ENCODE results near the gene TARBP2. TPM values are rescaled to one million over a fixed set of nuclear protein-coding genes. Genes with fewer than 3 reads are reported as not detected.
A peak's percentile ranks its signal among the peaks of the same experiment; 100 is the strongest.

Gene TARBP2
- total and polyA plus RNA-seq, 7 experiments from 2014 or later = 25.1 to 45.2 (median 34.2) TPM

GRCh38 chr12:53505555-53506449 is 4.7 kb downstream of the TARBP2 start:
- ChIA-PET POLR2A (no interaction called here), CTCF (interaction anchor here (0.7 kb wide), 1 partner anchor 161 kb away, joined by 3 read pairs; no protein-coding TSS in a partner anchor)
- ATAC-seq = no peak
- H3K36me3 ChIP-seq (ENCODE audit: control insufficient read depth in 2 of 3, insufficient read depth in 3 of 3, low read length in 3 of 3) = peaks cover 0 to 44% (median 0%) of the 10 kb centered on the region in 3 experiments
- H3K4me1 ChIP-seq (ENCODE audit: control insufficient read depth in 2 of 2, insufficient read depth in 2 of 2, low read length in 2 of 2) = peaks cover 14 to 18% of the 10 kb centered on the region in 2 donors
- Mint-ChIP-seq H3K27ac (peak overlapping the region in 3 of 9 donors; percentile 20 to 41 (median 30)), H3K4me1 (peaks cover 11 to 31% (median 16%) of the 10 kb centered on the region in 7 donors), H3K4me3 (no peak overlapping the region), H3K9me3 (peaks cover 0 to 1% (median 0%) of the 10 kb centered on the region in 11 donors), H3K27me3 (no peaks in the 10 kb centered on the region), H3K36me3 (peaks cover 0 to 14% (median 0%) of the 10 kb centered on the region in 5 donors)
- intact Hi-C loops (cut with micrococcal nuclease) = loop anchor here in 1 of 2 donors (10.0 kb wide), 1 partner anchor 451 kb away; the partner anchor contains the start of gene TNS2
- no peak overlapping the region for H3K4me3 ChIP-seq (ENCODE audit: low read length)
- no peak for DNase-seq
- no peaks in the 10 kb centered on the region for H3K9me3 ChIP-seq (ENCODE audit: control insufficient read depth in 2 of 3, low read length in 3 of 3)
- no peaks in the 10 kb centered on the region for H3K27me3 ChIP-seq (ENCODE audit: control insufficient read depth in 2 of 2, insufficient read depth in 2 of 2, low read length in 2 of 2)
- H3K27ac ChIP-seq (ENCODE audit: low read depth, low read length) = no peak overlapping the region

DNA sequence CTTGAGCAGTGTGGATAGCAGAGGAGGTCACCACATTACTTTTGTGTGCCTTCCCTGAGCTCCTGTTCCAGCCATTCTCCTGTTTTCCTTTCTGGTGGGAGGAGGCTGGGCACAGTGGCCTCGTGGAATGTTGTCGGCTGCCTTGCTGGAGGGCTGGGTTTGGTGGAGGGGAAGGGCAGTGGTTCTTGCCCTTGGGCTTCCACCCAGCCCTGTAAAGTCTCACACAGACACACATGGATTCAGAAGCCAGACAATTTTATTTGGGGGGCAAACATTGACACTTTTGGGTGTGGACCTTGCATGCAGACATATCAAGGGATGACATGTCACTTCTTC is 5.3 kb downstream of the TARBP2 start:
- Histone ChIP-seq H3K9me3 (ENCODE audit: control insufficient read depth in 2 of 3, low read length in 3 of 3) (no peaks in the 10 kb centered on the region), H3K4me1 (ENCODE audit: control insufficient read depth in 2 of 2, insufficient read depth in 2 of 2, low read length in 2 of 2) (peaks cover 14 to 17% of the 10 kb centered on the region in 2 donors), H3K27me3 (ENCODE audit: control insufficient read depth in 2 of 2, insufficient read depth in 2 of 2, low read length in 2 of 2) (no peaks in the 10 kb centered on the region), H3K36me3 (ENCODE audit: control insufficient read depth in 2 of 3, insufficient read depth in 3 of 3, low read length in 3 of 3) (peaks cover 0 to 45% (median 0%) of the 10 kb centered on the region in 3 experiments), H3K4me3 (ENCODE audit: low read length) (no peak overlapping the region), H3K27ac (ENCODE audit: low read depth, low read length) (no peak overlapping the region)
- H3K27ac Mint-ChIP-seq = no peak overlapping the region
- no peaks in the 10 kb centered on the region for H3K27me3 Mint-ChIP-seq
- DNase-seq = no peak
- H3K36me3 Mint-ChIP-seq = peaks cover 0 to 18% (median 0%) of the 10 kb centered on the region in 5 donors
- CTCF ChIA-PET = no interaction called here
- POLR2A ChIA-PET = no interaction called here
- ATAC-seq = no peak
- peaks cover 11 to 30% (median 16%) of the 10 kb centered on the region in 7 donors for H3K4me1 Mint-ChIP-seq
- no peak overlapping the region for H3K4me3 Mint-ChIP-seq
- H3K9me3 Mint-ChIP-seq = peaks cover 0 to 1% (median 0%) of the 10 kb centered on the region in 11 donors
- intact Hi-C loops (cut with micrococcal nuclease) = loop anchor here in 1 of 2 donors (10.0 kb wide), 1 partner anchor 452 kb away; the partner anchor contains the start of gene TNS2

GRCh38 chr12:53506881-53507602 is 6.0 kb downstream of the TARBP2 start, which contains the start of gene NPFF:
Gene NPFF, minus strand, starts transcription at chr12:53507484. Its CDS starts 10 bp downstream, at chr12:53507474.
- H3K27ac ChIP-seq (ENCODE audit: low read depth, low read length) = no peak within 1 kb of the TSS
- ChIA-PET CTCF (interaction anchor here (0.6 to 3.6 kb wide), 4 partner anchors 10 to 155 kb away, joined by 4 to 46 read pairs (median 12); partner anchors contain the start of gene AMHR2), POLR2A (interaction anchor here (0.6 to 2.1 kb wide), 3 partner anchors 14 to 196 kb away, joined by 3 to 10 read pairs (median 9); partner anchors contain the start of gene SP1)
- DNase-seq = no peak
- ATAC-seq = no peak
- Mint-ChIP-seq H3K4me3 (no peak within 1 kb of the TSS), H3K4me1 (peaks cover 7 to 24% (median 12%) of the 10 kb centered on the region in 7 donors), H3K27me3 (no peaks in the 10 kb centered on the region), H3K27ac (peak within 1 kb of the TSS in 4 of 9 donors; percentile 14 to 50 (median 19)), H3K9me3 (peaks cover 0 to 1% (median 0%) of the 10 kb centered on the region in 11 donors), H3K36me3 (peaks cover 0 to 18% (median 0%) of the 10 kb centered on the region in 5 donors)
- intact Hi-C loops (cut with micrococcal nuclease) = loop anchor here in 1 of 2 donors (10.0 kb wide), 1 partner anchor 452 kb away; the partner anchor contains the start of gene TNS2
- peaks cover 0 to 51% (median 0%) of the 10 kb centered on the region in 3 experiments for H3K36me3 ChIP-seq (ENCODE audit: control insufficient read depth in 2 of 3, insufficient read depth in 3 of 3, low read length in 3 of 3)
- no peak within 1 kb of the TSS for H3K4me3 ChIP-seq (ENCODE audit: low read length)
- H3K4me1 ChIP-seq (ENCODE audit: control insufficient read depth in 2 of 2, insufficient read depth in 2 of 2, low read length in 2 of 2) = peaks cover 9 to 11% of the 10 kb centered on the region in 2 donors
- H3K27me3 ChIP-seq (ENCODE audit: control insufficient read depth in 2 of 2, insufficient read depth in 2 of 2, low read length in 2 of 2) = no peaks in the 10 kb centered on the region
- no peaks in the 10 kb centered on the region for H3K9me3 ChIP-seq (ENCODE audit: control insufficient read depth in 2 of 3, low read length in 3 of 3)

DNA sequence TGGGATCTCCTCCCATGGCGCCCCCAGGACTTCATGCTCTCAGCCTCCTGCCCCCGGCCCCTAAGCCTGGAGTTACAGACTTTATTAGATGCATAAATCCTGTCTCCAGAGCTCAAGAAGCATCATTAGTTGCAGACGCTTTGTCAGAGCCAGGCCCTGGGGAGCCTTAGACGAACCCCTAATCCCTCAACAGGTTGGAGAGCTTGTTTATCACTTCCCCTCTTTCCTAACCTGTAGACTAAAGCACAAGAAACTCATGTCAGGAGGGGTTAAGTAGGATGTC is 6.5 kb downstream of the TARBP2 start:
- peaks cover 0 to 1% (median 0%) of the 10 kb centered on the region in 11 donors for H3K9me3 Mint-ChIP-seq
- DNase-seq (no peak), ATAC-seq (no peak)
- Histone ChIP-seq H3K4me3 (ENCODE audit: low read length) (no peak overlapping the region), H3K27me3 (ENCODE audit: control insufficient read depth in 2 of 2, insufficient read depth in 2 of 2, low read length in 2 of 2) (no peaks in the 10 kb centered on the region), H3K9me3 (ENCODE audit: control insufficient read depth in 2 of 3, low read length in 3 of 3) (no peaks in the 10 kb centered on the region), H3K4me1 (ENCODE audit: control insufficient read depth in 2 of 2, insufficient read depth in 2 of 2, low read length in 2 of 2) (peaks cover 6 to 7% of the 10 kb centered on the region in 2 donors), H3K36me3 (ENCODE audit: control insufficient read depth in 2 of 3, insufficient read depth in 3 of 3, low read length in 3 of 3) (peaks cover 0 to 56% (median 0%) of the 10 kb centered on the region in 3 experiments), H3K27ac (ENCODE audit: low read depth, low read length) (no peak overlapping the region)
- H3K27me3 Mint-ChIP-seq = no peaks in the 10 kb centered on the region
- POLR2A ChIA-PET = interaction anchor here (0.6 to 2.1 kb wide), 5 partner anchors 14 to 382 kb away, joined by 3 to 10 read pairs (median 8); partner anchors contain the start of gene SP1
- peaks cover 0 to 23% (median 0%) of the 10 kb centered on the region in 5 donors for H3K36me3 Mint-ChIP-seq
- H3K4me1 Mint-ChIP-seq = peaks cover 5 to 21% (median 9%) of the 10 kb centered on the region in 7 donors
- CTCF ChIA-PET = interaction anchor here (0.6 to 3.6 kb wide), 7 partner anchors 9 to 186 kb away, joined by 4 to 46 read pairs (median 5); partner anchors contain the start of genes AAAS and AMHR2
- peak overlapping the region in 2 of 9 donors; percentile 21 to 50 for H3K27ac Mint-ChIP-seq
- intact Hi-C loops (cut with micrococcal nuclease) = loop anchor here in 1 of 2 donors (10.0 kb wide), 1 partner anchor 453 kb away; the partner anchor contains the start of gene TNS2
- H3K4me3 Mint-ChIP-seq = no peak overlapping the region

DNA sequence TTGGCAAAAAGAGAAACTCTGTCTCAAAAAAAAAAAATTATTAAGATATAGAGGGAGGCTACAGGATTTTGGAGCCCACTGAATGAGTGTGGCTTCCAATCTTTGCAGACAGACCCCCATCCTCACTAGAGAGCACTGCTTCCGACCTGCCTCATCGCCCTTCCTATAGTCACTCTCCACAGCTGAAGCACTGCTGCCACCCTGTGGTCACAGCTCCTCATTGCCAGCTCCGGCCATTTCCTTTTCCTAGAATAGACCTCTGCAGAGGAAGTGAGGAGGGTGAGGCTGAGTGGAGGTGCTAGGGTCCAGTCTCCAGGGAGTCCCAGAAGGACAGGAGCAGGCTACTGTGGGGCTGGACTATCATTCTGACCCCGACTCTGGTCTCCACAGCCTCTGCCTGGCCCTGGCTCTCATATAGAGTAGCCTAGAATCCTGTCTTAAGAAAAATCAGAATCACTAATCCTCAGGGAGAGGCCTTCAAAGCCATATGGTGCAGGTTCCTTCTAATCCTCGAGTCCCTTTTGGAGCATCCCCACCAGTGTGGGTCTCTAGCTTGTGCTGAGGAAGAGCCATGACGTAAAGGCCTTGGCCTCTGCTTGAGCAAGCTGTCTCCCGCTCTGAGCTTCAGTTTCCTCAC is 7.6 kb downstream of the TARBP2 start:
- H3K4me1 ChIP-seq (ENCODE audit: control insufficient read depth in 2 of 2, insufficient read depth in 2 of 2, low read length in 2 of 2) = peaks cover 6 to 7% of the 10 kb centered on the region in 2 donors
- ChIA-PET CTCF (interaction anchor here (0.6 to 3.6 kb wide), 28 partner anchors 8 to 213 kb away, joined by 3 to 46 read pairs (median 4); partner anchors contain the start of genes AAAS, AMHR2 and PFDN5), POLR2A (interaction anchor here (0.5 to 2.1 kb wide), 14 partner anchors 8 to 349 kb away, joined by 3 to 10 read pairs (median 4); partner anchors contain the start of genes MAP3K12, SP1 and TARBP2)
- DNase-seq (peak; percentile 63 to 82 (median 73)), ATAC-seq (peak; percentile 98)
- no peak overlapping the region for H3K4me3 ChIP-seq (ENCODE audit: low read length)
- intact Hi-C loops (cut with micrococcal nuclease) = loop anchor here (1.0 to 10.0 kb wide), 10 partner anchors 8 to 454 kb away; partner anchors contain the start of genes PRR13 (in 1 of the 2) and TNS2 (in 1 of the 2)
- Mint-ChIP-seq H3K9me3 (peaks cover 0 to 1% (median 0%) of the 10 kb centered on the region in 11 donors), H3K36me3 (peaks cover 0 to 24% (median under 1%) of the 10 kb centered on the region in 5 donors), H3K4me3 (peak overlapping the region in 1 of 10 donors; percentile 39), H3K4me1 (peaks cover 5 to 17% (median 9%) of the 10 kb centered on the region in 7 donors), H3K27me3 (no peaks in the 10 kb centered on the region), H3K27ac (peak overlapping the region in 7 of 9 donors; percentile 13 to 80 (median 69))
- peak overlapping the region; percentile 39 for H3K27ac ChIP-seq (ENCODE audit: low read depth, low read length)
- no peaks in the 10 kb centered on the region for H3K9me3 ChIP-seq (ENCODE audit: control insufficient read depth in 2 of 3, low read length in 3 of 3)
- H3K27me3 ChIP-seq (ENCODE audit: control insufficient read depth in 2 of 2, insufficient read depth in 2 of 2, low read length in 2 of 2) = no peaks in the 10 kb centered on the region
- peaks cover 0 to 62% (median 0%) of the 10 kb centered on the region in 3 experiments for H3K36me3 ChIP-seq (ENCODE audit: control insufficient read depth in 2 of 3, insufficient read depth in 3 of 3, low read length in 3 of 3)
